ENCODE measurements around the gene PRSS53. TPM values are rescaled to one million over a fixed set of nuclear protein-coding genes. Genes with fewer than 3 reads are reported as not detected.

Gene PRSS53
- total and polyA plus RNA-seq, 10 of the 15 experiments (the other 5 are each of a cell fraction or from before 2014, with no cell fraction given): 0.35 to 3.4 (median 0.88) TPM; not detected in 2

DNA sequence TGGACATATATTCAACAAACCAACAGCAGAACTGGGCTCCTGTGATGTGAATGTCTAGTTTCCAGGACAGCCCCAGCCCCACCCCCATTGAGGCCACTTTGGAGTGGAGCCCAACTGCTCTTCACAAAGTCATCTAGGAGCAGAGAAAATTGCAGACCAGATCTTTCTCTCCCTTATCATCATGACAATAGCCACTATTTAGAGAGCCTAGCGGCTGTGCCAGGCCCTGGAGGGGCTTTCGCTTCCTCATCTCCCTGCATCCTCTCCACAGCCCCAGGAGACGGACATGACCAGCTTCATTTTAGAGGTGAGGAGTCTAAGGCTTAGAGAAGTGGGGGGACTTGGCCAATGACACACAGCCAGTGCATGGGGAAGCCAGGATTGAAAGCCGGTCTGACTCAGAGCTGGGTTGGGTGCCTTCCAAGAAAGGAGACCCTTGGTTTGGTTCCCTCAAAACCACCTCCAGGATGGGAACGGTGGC, 45.4 kb upstream of the PRSS53 start (continued):
- TF ChIP-seq SMAD1 (IDR thresholded peaks at IDR 0.05; ENCODE audit: low read depth, partially characterized antibody) (no peak), EED (IDR thresholded peaks at IDR 0.05; ENCODE audit: low read depth) (no peak), ZZZ3 (IDR thresholded peaks at IDR 0.05; ENCODE audit: control insufficient read depth, insufficient read length, low read depth) (no peak), NBN (IDR thresholded peaks at IDR 0.05) (no peak), ZNF274 (IDR thresholded peaks at IDR 0.05; ENCODE audit: insufficient read depth, insufficient read length) (no peak), ZNF24 (IDR thresholded peaks at IDR 0.05) (no peak), BMI1 (IDR thresholded peaks at IDR 0.05; ENCODE audit: borderline replicate concordance) (no peak), NFXL1 (IDR thresholded peaks at IDR 0.05; ENCODE audit: borderline replicate concordance) (no peak), KDM1A (IDR thresholded peaks at IDR 0.05; ENCODE audit: borderline replicate concordance) (no peak)
- TF ChIP-seq, protein P1, sequence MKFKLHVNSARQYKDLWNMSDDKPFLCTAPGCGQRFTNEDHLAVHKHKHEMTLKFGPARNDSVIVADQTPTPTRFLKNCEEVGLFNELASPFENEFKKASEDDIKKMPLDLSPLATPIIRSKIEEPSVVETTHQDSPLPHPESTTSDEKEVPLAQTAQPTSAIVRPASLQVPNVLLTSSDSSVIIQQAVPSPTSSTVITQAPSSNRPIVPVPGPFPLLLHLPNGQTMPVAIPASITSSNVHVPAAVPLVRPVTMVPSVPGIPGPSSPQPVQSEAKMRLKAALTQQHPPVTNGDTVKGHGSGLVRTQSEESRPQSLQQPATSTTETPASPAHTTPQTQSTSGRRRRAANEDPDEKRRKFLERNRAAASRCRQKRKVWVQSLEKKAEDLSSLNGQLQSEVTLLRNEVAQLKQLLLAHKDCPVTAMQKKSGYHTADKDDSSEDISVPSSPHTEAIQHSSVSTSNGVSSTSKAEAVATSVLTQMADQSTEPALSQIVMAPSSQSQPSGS (IDR thresholded peaks at IDR 0.05; ENCODE audit: low read length): no peak

DNA sequence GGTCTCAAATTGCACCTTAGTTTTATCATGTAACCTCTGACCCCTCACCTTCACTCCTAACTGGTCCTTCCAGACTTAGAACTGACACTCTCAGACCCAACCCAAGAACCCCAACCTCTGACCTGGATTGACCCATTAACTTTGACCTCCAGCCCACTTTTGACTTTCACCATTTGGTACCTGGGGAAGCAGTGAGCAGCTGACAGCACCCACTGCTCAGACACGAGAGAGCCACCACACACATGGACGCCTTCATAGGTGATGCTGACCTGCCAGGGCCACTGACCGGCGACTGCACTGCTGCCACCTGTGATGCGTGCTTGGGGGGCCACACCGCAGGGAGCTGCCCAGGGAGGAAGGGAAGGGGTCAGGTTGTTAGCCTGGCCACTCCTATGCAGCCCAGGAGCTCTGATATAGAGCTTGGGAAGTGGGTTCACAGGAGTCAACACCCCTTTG, 44.3 kb upstream of the PRSS53 start:
- no peak for TF ChIP-seq CBX3 (IDR thresholded peaks at IDR 0.05; ENCODE audit: borderline replicate concordance, low read depth)
- 0 out of 2 replicates have a peak, but pooled peaks have one; percentile 9 for TF ChIP-seq NR2C1 (IDR thresholded peaks at IDR 0.05)
- no peak for TF ChIP-seq PML (IDR thresholded peaks at IDR 0.05; ENCODE audit: low read length)
- H3K4me3 ChIP-seq: no peak overlapping the region

More for the DNA sequence above, 44.3 kb upstream of the PRSS53 start:
- Histone ChIP-seq H3K4me1 (ENCODE audit: control insufficient read depth, insufficient read depth, low read length) (no peaks in the 10 kb centered on the region), H3K27ac (ENCODE audit: control insufficient read depth, insufficient read depth) (no peak overlapping the region), H3K9me3 (replicated peaks; ENCODE audit: control insufficient read depth, insufficient read depth, low read length) (no peaks in the 10 kb centered on the region), H3K36me3 (ENCODE audit: control insufficient read depth in 2 of 2, insufficient read depth in 2 of 2, low read length in 1 of 2) (no peaks in the 10 kb centered on the region; a peak in 2 of 4 replicates), H2AFZ (ENCODE audit: control insufficient read depth, low read depth, low read length) (no peak overlapping the region), H3K4me2 (ENCODE audit: control insufficient read depth, insufficient read depth) (no peak overlapping the region), H4K20me1 (ENCODE audit: control insufficient read depth, insufficient read depth) (no peaks in the 10 kb centered on the region), H3K79me2 (ENCODE audit: control insufficient read depth, insufficient read depth, low read length) (no peaks in the 10 kb centered on the region), H3K27me3 (replicated peaks in 1 of 2; ENCODE audit: control insufficient read depth in 2 of 2, insufficient read depth in 2 of 2, low read length in 1 of 2) (no peaks in the 10 kb centered on the region), H3K9ac (ENCODE audit: control insufficient read depth, insufficient read depth, low read length) (no peak overlapping the region)
- intact Hi-C loops (cut with micrococcal nuclease; ENCODE audit: unreplicated experiment): no loop called here
- RAD21 ChIA-PET (ENCODE audit: unreplicated experiment): no interaction called here
- WGBS (ENCODE audit: insufficient coverage, insufficient replicate concordance, low lambda C conversion rate, missing lambda C conversion rate): 53% methylated on average over 6 of the region's 6 CpGs
- DNase-seq (ENCODE audit: low read depth, low spot score) (no peak), ATAC-seq (no peak), FAIRE-seq (no peak)
- in situ Hi-C loops (cut with MboI): no loop called here
- SMC1A ChIA-PET (ENCODE audit: uncharacterized antibody, unreplicated experiment): no interaction called here
- CTCF ChIA-PET: no interaction called here
- POLR2A ChIA-PET: no interaction called here
- BruUV-seq (replicated peaks): no TSS peak

All from GM12878 (cell line).